GM06990 (cell line): ENCODE measurements around the gene KDELR1.

Experiments used
- DNase-seq: peaks from one replicate; pipeline ENCODE4 v3.0.0-alpha.2; 2011; ENCODE audit not compliant: insufficient read length; ENCODE audit errors: extremely low read depth
- H3K27me3 ChIP-seq: replicated peaks from 2 replicates; pipeline ENCODE4 v1.6.0; 2011; ENCODE audit warnings: low read length; ENCODE audit not compliant: control insufficient read depth, insufficient read depth
- H3K36me3 ChIP-seq: 2 replicates; pipeline ENCODE4 v1.5.1; 2011; ENCODE audit warnings: low read length; ENCODE audit not compliant: control insufficient read depth, insufficient read depth
- H3K4me3 ChIP-seq: replicated peaks from 2 replicates; pipeline ENCODE4 v1.5.1; 2011; ENCODE audit warnings: low read depth, mild to moderate bottlenecking, control low read depth, low read length
- CTCF ChIP-seq: IDR thresholded peaks from 2 replicates; pipeline ENCODE4 v1.5.1; 2011; ENCODE audit warnings: low read length, control low read depth, mild to moderate bottlenecking, inconsistent platforms; ENCODE audit not compliant: insufficient read depth, poor library complexity, severe bottlenecking

The KDELR1 gene

GRCh38 chr19:48391100-48392005 lies at the start of gene KDELR1:
KDELR1 (minus strand) TSS chr19:48391551; CDS start chr19:48391358, 193 bp downstream.
- TF ChIP-seq CTCF: peak; percentile 99
- peak; percentile 81 for DNase-seq
- H3K36me3 ChIP-seq: peaks cover 5% of the 10 kb centered on the region
- H3K27me3 ChIP-seq: peaks cover 3% of the 10 kb centered on the region; the same call in 1 of the 2 replicates
- peak within 1 kb of the TSS; percentile 93 for H3K4me3 ChIP-seq

- H3K4me3 ChIP-seq: no peak overlapping the region
- no peak for TF ChIP-seq CTCF
- no peaks in the 10 kb centered on the region; the same call in 1 of the 2 replicates for H3K27me3 ChIP-seq
- DNase-seq: no peak
- H3K36me3 ChIP-seq: no peaks in the 10 kb centered on the region
Observed at GRCh38 chr19:48436586-48436985, 45.2 kb upstream of the KDELR1 start.

GRCh38 chr19:48433337-48433736 lies 42.0 kb upstream of the KDELR1 start:
- no peak for TF ChIP-seq CTCF
- no peak for DNase-seq
- Histone ChIP-seq H3K4me3 (no peak overlapping the region), H3K36me3 (no peaks in the 10 kb centered on the region), H3K27me3 (no peaks in the 10 kb centered on the region)

GRCh38 chr19:48428670-48429069 lies 37.3 kb upstream of the KDELR1 start:
- H3K27me3 ChIP-seq: no peaks in the 10 kb centered on the region
- H3K4me3 ChIP-seq: no peak overlapping the region
- DNase-seq: no peak
- TF ChIP-seq CTCF: no peak
- H3K36me3 ChIP-seq: no peaks in the 10 kb centered on the region

- H3K27me3 ChIP-seq: no peaks in the 10 kb centered on the region
- no peak for TF ChIP-seq CTCF
- H3K4me3 ChIP-seq: no peak overlapping the region
- H3K36me3 ChIP-seq: no peaks in the 10 kb centered on the region
- no peak for DNase-seq
Observed at GRCh38 chr19:48424694-48425219, 33.4 kb upstream of the KDELR1 start.
